Skin epidermis (tissue), 12 donors: ENCODE results near the gene S1PR2.
A peak's percentile ranks its signal among the peaks of the same experiment; 100 is the strongest.
"Not testable (repeated sequence)": the region's sequence is repeated elsewhere in the genome, so short reads cannot be mapped to it uniquely, and the experiment has no call there.

Experiments used
- H3K27ac ChIP-seq, 21 experiments: fragments of 200-600 bp; sonication (generic) in 11 of 21; one replicate each; pipeline ENCODE4 v1.5.0; 2020; ENCODE audit warnings: mild to moderate bottlenecking in 3 of 21, inconsistent platforms in 2 of 21, moderate library complexity in 2 of 21
- H3K4me3 ChIP-seq, 7 experiments: fragments of 200-600 bp; sonication (generic) in 2 of 7; one replicate each; pipeline ENCODE4 v1.5.0; 2020; ENCODE audit warnings: inconsistent platforms in 2 of 7, mild to moderate bottlenecking in 2 of 7, moderate library complexity in 1 of 7

S1PR2 gene

GRCh38 chr19:10227026-10227971 is 3.8 kb downstream of the S1PR2 start:
- H3K4me3 ChIP-seq: no peak overlapping the region
- peak overlapping the region in 19 of 21 experiments; percentile 14 to 86 (median 55) for H3K27ac ChIP-seq

- H3K4me3 ChIP-seq: no peak overlapping the region
- peak overlapping the region in 19 of 21 experiments; percentile 14 to 86 (median 55) for H3K27ac ChIP-seq
These were observed 4.6 kb downstream of the S1PR2 start for GRCh38 chr19:10226376-10227025.

- Histone ChIP-seq H3K4me3 (no peak overlapping the region), H3K27ac (peak overlapping the region in 14 of 21 experiments; percentile 5 to 86 (median 54))
These were observed 5.1 kb downstream of the S1PR2 start for GRCh38 chr19:10226021-10226375.

- Histone ChIP-seq H3K27ac (no peak overlapping the region), H3K4me3 (no peak overlapping the region)
These were observed 6.8 kb downstream of the S1PR2 start for GRCh38 chr19:10224337-10224736.

GRCh38 chr19:10223488-10224213 is 7.5 kb downstream of the S1PR2 start:
- H3K4me3 ChIP-seq: no peak overlapping the region

GRCh38 chr19:10222201-10222890 is 8.8 kb downstream of the S1PR2 start:
- no peak overlapping the region for H3K4me3 ChIP-seq

More at GRCh38 chr19:10223488-10224213, 7.5 kb downstream of the S1PR2 start:
- no peak overlapping the region for H3K27ac ChIP-seq

GRCh38 chr19:10220695-10221094 is 10.4 kb downstream of the S1PR2 start:
- H3K27ac ChIP-seq: peak overlapping the region in 1 of 21 experiments; percentile 42

More at GRCh38 chr19:10222201-10222890, 8.8 kb downstream of the S1PR2 start:
- H3K27ac ChIP-seq: peak overlapping the region in 2 of 21 experiments; percentile 17 to 47

GRCh38 chr19:10219678-10220077 is 11.5 kb downstream of the S1PR2 start:
- Histone ChIP-seq H3K27ac (peak overlapping the region in 1 of 21 experiments; percentile 42), H3K4me3 (no peak overlapping the region)

More at GRCh38 chr19:10220695-10221094, 10.4 kb downstream of the S1PR2 start:
- H3K4me3 ChIP-seq: no peak overlapping the region

- H3K27ac ChIP-seq: no peak overlapping the region
- H3K4me3 ChIP-seq: no peak overlapping the region
These were observed 14.0 kb downstream of the S1PR2 start for GRCh38 chr19:10217085-10217484.

- H3K27ac ChIP-seq: no peak overlapping the region
- H3K4me3 ChIP-seq: no peak overlapping the region
These were observed 16.3 kb downstream of the S1PR2 start for GRCh38 chr19:10214784-10215183.

- H3K27ac ChIP-seq: no peak overlapping the region
- H3K4me3 ChIP-seq: no peak overlapping the region
These were observed 19.4 kb downstream of the S1PR2 start for GRCh38 chr19:10211691-10212090.

GRCh38 chr19:10211061-10211460 is 20.1 kb downstream of the S1PR2 start:
- no peak overlapping the region for H3K27ac ChIP-seq
- H3K4me3 ChIP-seq: no peak overlapping the region

- Histone ChIP-seq H3K4me3 (no peak overlapping the region), H3K27ac (peak overlapping the region in 2 of 21 experiments; percentile 20 to 35)
These were observed 21.8 kb downstream of the S1PR2 start for GRCh38 chr19:10209315-10209714.

- Histone ChIP-seq H3K27ac (peak overlapping the region in 2 of 21 experiments; percentile 51 to 58), H3K4me3 (no peak overlapping the region)
These were observed 24.1 kb downstream of the S1PR2 start for GRCh38 chr19:10207026-10207425.

- Histone ChIP-seq H3K4me3 (no peak overlapping the region), H3K27ac (peak overlapping the region in 3 of 21 experiments; percentile 4 to 58 (median 51))
These were observed 24.8 kb downstream of the S1PR2 start for GRCh38 chr19:10206226-10206885.

- Histone ChIP-seq H3K27ac (peak overlapping the region in 2 of 21 experiments; percentile 4 to 58), H3K4me3 (no peak overlapping the region)
These were observed 25.5 kb downstream of the S1PR2 start for GRCh38 chr19:10205636-10206035.

- Histone ChIP-seq H3K4me3 (no peak overlapping the region), H3K27ac (no peak overlapping the region)
These were observed 27.4 kb downstream of the S1PR2 start for GRCh38 chr19:10203686-10204085.

GRCh38 chr19:10201176-10201575 is 30.0 kb downstream of the S1PR2 start:
- H3K27ac ChIP-seq: peak overlapping the region in 6 of 21 experiments; percentile 5 to 73 (median 33)
- no peak overlapping the region for H3K4me3 ChIP-seq

GRCh38 chr19:10200101-10200500 is 31.0 kb downstream of the S1PR2 start:
- peak overlapping the region in 1 of 21 experiments; percentile 79 for H3K27ac ChIP-seq
- H3K4me3 ChIP-seq: not testable (repeated sequence)
